ENCODE data around the gene PSMD11.

PSMD11 gene

DNA sequence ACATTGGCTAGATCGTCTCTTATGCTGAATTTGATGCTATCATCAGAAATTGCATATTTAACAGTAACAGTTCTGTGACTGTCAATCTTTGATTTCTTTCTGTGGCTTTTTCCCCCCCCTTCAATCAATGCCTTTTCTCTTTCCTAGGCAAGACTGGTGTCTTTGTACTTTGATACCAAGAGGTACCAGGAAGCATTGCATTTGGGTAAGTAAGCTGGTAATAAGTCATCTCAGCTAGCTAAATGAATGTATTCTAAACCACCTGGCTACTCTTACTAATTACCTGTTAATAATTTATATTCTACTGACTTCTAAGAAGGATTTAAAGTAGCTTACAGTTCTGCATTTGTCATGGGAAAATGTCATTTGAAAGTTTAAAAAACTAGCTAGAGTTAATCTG is 20.1 kb downstream of the PSMD11 start:
- Histone ChIP-seq H3K27ac (no peak overlapping the region), H3K36me3 (peaks cover 65% of the 10 kb centered on the region), H3K9me3 (no peaks in the 10 kb centered on the region), H3K4me1 (ENCODE audit: control insufficient read depth in 1 of 2, insufficient read depth in 1 of 2, low read depth in 1 of 2, low read length in 1 of 2) (peaks cover 0 to 7% of the 10 kb centered on the region in 2 experiments), H3K27me3 (no peaks in the 10 kb centered on the region), H3K4me3 (ENCODE audit: low read depth in 1 of 2, low read length in 1 of 2) (no peak overlapping the region)
- TF ChIP-seq, protein P1, sequence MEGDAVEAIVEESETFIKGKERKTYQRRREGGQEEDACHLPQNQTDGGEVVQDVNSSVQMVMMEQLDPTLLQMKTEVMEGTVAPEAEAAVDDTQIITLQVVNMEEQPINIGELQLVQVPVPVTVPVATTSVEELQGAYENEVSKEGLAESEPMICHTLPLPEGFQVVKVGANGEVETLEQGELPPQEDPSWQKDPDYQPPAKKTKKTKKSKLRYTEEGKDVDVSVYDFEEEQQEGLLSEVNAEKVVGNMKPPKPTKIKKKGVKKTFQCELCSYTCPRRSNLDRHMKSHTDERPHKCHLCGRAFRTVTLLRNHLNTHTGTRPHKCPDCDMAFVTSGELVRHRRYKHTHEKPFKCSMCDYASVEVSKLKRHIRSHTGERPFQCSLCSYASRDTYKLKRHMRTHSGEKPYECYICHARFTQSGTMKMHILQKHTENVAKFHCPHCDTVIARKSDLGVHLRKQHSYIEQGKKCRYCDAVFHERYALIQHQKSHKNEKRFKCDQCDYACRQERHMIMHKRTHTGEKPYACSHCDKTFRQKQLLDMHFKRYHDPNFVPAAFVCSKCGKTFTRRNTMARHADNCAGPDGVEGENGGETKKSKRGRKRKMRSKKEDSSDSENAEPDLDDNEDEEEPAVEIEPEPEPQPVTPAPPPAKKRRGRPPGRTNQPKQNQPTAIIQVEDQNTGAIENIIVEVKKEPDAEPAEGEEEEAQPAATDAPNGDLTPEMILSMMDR (IDR thresholded peaks at IDR 0.05): no peak

DNA sequence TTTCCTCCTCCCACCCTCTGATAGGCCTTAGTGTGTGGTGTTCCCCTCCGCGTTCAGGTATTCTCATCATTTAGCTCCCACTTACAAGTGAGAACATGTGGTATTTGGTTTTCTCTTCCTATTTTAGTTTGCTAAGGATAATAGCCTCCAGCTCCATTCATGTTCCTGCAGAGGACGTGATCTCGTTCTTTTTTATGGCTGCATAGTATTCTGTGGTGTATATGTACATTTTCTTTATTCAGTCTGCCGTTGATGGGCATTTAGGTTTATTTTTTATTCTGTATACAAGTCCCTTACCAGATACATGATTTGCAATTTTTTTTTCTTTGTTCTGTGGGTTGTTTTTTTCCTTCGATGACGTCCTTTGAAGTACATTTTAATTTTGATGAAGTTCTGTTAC is 23.6 kb downstream of the PSMD11 start:
- TF ChIP-seq, protein P1 (IDR thresholded peaks at IDR 0.05): no peak
- H3K36me3 ChIP-seq: peaks cover 70% of the 10 kb centered on the region
- H3K27ac ChIP-seq: no peak overlapping the region

DNA sequence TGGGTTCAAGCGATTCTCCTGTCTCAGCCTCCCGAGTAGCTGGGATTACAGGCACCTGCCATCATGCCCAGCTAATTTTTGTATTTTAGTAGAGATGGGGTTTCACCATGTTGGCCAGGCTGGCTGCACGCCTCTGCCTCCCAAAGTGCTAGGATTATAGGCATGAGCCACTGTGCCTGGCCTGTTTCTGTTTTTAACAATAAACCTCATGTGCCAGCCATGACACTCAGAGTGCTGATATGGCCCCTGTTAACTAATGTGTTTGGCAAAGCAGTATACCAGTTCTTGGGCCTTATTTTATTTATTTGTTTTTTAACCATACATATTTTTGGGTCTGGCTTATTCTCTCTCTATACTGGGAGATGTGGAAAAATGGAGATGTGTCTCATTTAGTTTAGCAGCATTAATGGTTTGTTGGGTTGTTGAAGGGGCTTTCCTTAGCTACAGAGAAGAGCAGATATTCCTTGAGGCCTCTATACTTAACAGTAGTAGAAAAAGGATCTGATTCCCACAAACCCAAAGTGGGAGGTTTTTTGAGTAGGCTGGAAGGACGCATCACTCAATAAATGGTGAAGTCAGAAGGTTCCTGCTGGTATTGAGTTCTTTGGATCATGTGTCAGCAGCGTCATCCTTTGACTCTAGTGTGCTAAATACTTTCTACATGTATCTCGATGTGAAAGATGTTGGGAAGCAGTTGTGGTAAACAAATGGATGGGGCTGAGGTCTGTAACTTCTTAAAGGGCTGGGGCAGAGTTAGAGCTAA is 26.3 kb downstream of the PSMD11 start:
- no peak overlapping the region for H3K4me3 ChIP-seq (ENCODE audit: low read depth in 1 of 2, low read length in 1 of 2)
- H3K4me1 ChIP-seq (ENCODE audit: control insufficient read depth in 1 of 2, insufficient read depth in 1 of 2, low read depth in 1 of 2, low read length in 1 of 2): peaks cover 7 to 11% of the 10 kb centered on the region in 2 experiments
- TF ChIP-seq, protein P1 (IDR thresholded peaks at IDR 0.05): no peak
- H3K27ac ChIP-seq: no peak overlapping the region
- no peaks in the 10 kb centered on the region for H3K27me3 ChIP-seq
- no peaks in the 10 kb centered on the region for H3K9me3 ChIP-seq
- H3K36me3 ChIP-seq: peaks cover 68% of the 10 kb centered on the region

More for the DNA sequence above, 23.6 kb downstream of the PSMD11 start:
- no peaks in the 10 kb centered on the region for H3K27me3 ChIP-seq
- peaks cover 1% of the 10 kb centered on the region in 2 experiments for H3K4me1 ChIP-seq (ENCODE audit: control insufficient read depth in 1 of 2, insufficient read depth in 1 of 2, low read depth in 1 of 2, low read length in 1 of 2)
- H3K9me3 ChIP-seq: no peaks in the 10 kb centered on the region
- no peak overlapping the region for H3K4me3 ChIP-seq (ENCODE audit: low read depth in 1 of 2, low read length in 1 of 2)

DNA sequence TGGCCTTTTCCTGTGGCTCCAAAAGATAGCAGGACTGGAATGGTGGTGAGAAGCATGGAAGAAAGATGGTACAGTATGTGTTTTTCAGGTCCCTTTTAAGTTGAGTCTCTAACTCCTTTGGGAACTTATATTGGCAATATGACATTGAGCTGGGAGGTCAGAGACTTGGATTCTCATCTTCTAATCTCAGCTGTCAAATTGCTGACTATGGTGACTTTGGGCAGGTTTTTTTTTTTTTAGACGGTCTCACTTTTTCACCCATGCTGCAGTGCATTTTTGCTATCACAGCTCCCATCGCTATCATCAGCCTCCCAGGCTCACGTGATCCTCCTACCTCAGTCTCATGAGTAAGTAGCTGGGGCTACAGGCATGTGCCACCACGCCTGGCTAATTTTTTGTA is 27.3 kb downstream of the PSMD11 start:
- TF ChIP-seq, protein P1 (IDR thresholded peaks at IDR 0.05): no peak
- H3K36me3 ChIP-seq: peaks cover 69% of the 10 kb centered on the region
- H3K4me3 ChIP-seq (ENCODE audit: low read depth in 1 of 2, low read length in 1 of 2): no peak overlapping the region
- no peak overlapping the region for H3K27ac ChIP-seq
- no peaks in the 10 kb centered on the region for H3K9me3 ChIP-seq
- H3K27me3 ChIP-seq: no peaks in the 10 kb centered on the region
- peaks cover 7 to 11% of the 10 kb centered on the region in 2 experiments for H3K4me1 ChIP-seq (ENCODE audit: control insufficient read depth in 1 of 2, insufficient read depth in 1 of 2, low read depth in 1 of 2, low read length in 1 of 2)

DNA sequence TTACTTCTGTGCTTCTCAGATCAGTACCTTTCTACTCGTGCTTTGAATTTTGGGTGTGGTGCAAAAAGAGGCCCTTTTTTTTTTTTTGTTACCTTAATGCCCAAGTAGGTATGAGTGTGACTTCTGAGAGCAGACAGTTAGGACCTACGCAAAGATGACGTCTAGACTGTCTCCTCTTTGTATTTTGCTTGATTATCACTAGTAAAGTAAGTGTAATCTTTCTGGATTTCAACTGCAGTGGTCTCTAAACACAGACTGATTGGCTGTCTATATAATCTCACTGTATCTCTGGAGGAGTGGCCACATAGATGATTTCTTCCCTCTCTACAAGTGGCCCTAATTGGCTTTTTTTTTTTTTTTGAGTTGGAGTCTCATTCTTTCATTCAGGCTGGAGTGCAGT is 30.9 kb downstream of the PSMD11 start:
- Histone ChIP-seq H3K4me1 (ENCODE audit: control insufficient read depth in 1 of 2, insufficient read depth in 1 of 2, low read depth in 1 of 2, low read length in 1 of 2) (peaks cover 7 to 11% of the 10 kb centered on the region in 2 experiments), H3K36me3 (peaks cover 81% of the 10 kb centered on the region), H3K4me3 (ENCODE audit: low read depth in 1 of 2, low read length in 1 of 2) (no peak overlapping the region), H3K27me3 (no peaks in the 10 kb centered on the region), H3K9me3 (no peaks in the 10 kb centered on the region), H3K27ac (no peak overlapping the region)
- TF ChIP-seq, protein P1 (IDR thresholded peaks at IDR 0.05): no peak

Data from neutrophil (primary cell).